ENCODE data around the gene TAAR6.
"Not testable (repeated sequence)": the region's sequence is repeated elsewhere in the genome, so short reads cannot be mapped to it uniquely, and the experiment has no call there.

Gene TAAR6

GRCh38 chr6:132589454-132589853 lies 19.3 kb downstream of the TAAR6 start, which contains the start of gene TAAR5:
Gene TAAR5, minus strand, starts transcription at chr6:132589741. Its CDS starts 55 bp downstream, at chr6:132589686.
- no peak for DNase-seq (ENCODE audit: low read depth in 3 of 3)

GRCh38 chr6:132590362-132590761 lies 20.2 kb downstream of the TAAR6 start:
- no peak for DNase-seq (ENCODE audit: low read depth in 3 of 3)

- no peak for DNase-seq (ENCODE audit: low read depth in 3 of 3)
Measured at GRCh38 chr6:132592855-132593254, 22.7 kb downstream of the TAAR6 start.

GRCh38 chr6:132596201-132596600 lies 26.1 kb downstream of the TAAR6 start:
- DNase-seq (ENCODE audit: low read depth in 3 of 3), result no peak

- DNase-seq (ENCODE audit: low read depth in 3 of 3), result no peak
Measured at GRCh38 chr6:132598473-132598872, 28.4 kb downstream of the TAAR6 start.

- DNase-seq (ENCODE audit: low read depth in 3 of 3), result not testable (repeated sequence)
Measured at GRCh38 chr6:132600900-132601299, 30.8 kb downstream of the TAAR6 start.

- DNase-seq (ENCODE audit: low read depth in 3 of 3), result no peak
Measured at GRCh38 chr6:132604635-132605152, 34.6 kb downstream of the TAAR6 start.

- DNase-seq (ENCODE audit: low read depth in 3 of 3), result no peak
Measured at GRCh38 chr6:132607544-132608233, 37.6 kb downstream of the TAAR6 start.

- DNase-seq (ENCODE audit: low read depth in 3 of 3), result no peak
Measured at GRCh38 chr6:132611616-132612015, 41.5 kb downstream of the TAAR6 start.

GRCh38 chr6:132612449-132613108 lies 42.5 kb downstream of the TAAR6 start:
- DNase-seq (ENCODE audit: low read depth in 3 of 3), result no peak

- DNase-seq (ENCODE audit: low read depth in 3 of 3), result no peak
Measured at GRCh38 chr6:132614554-132614953, 44.4 kb downstream of the TAAR6 start.

- DNase-seq (ENCODE audit: low read depth in 3 of 3), result no peak
Measured at GRCh38 chr6:132616677-132617076, 46.6 kb downstream of the TAAR6 start.

Data from stimulated activated CD4-positive, alpha-beta T cell treated with anti-CD3 and anti-CD28 coated beads, TNF-alpha, amount 100 ng/mL, for 24 hours (primary cell).